HL-60/S4 treated with phorbol 12-myristate 13-acetate at 8.2 ng/mL for 4 days and 3 days (cell line): Measurements from ENCODE around the gene WARS2.

Experiments used
- in situ Hi-C: fragments of 300-500 bp; cut with MboI; formaldehyde crosslinking; loops from 2 replicates; pipeline ENCODE4 v1.15.0; 2022; ENCODE audit warnings: low sequenced_read_pairs

Gene WARS2

GRCh38 chr1:119001181-119002027, 139.0 kb downstream of the WARS2 start:
- in situ Hi-C loops, result no loop called here

GRCh38 chr1:119000371-119001180, 139.9 kb downstream of the WARS2 start:
- in situ Hi-C loops, result no loop called here

- in situ Hi-C loops, result no loop called here
Measured at GRCh38 chr1:118999348-119000071, 140.9 kb downstream of the WARS2 start.

GRCh38 chr1:118998171-118998570, 142.3 kb downstream of the WARS2 start:
- in situ Hi-C loops, result no loop called here

GRCh38 chr1:118997225-118997624, 143.2 kb downstream of the WARS2 start:
- in situ Hi-C loops, result no loop called here

GRCh38 chr1:118995312-118996016, 145.0 kb downstream of the WARS2 start:
- in situ Hi-C loops, result no loop called here

- in situ Hi-C loops, result no loop called here
Measured at GRCh38 chr1:118993700-118994026, 146.8 kb downstream of the WARS2 start.

GRCh38 chr1:118992868-118993699, 147.4 kb downstream of the WARS2 start:
- in situ Hi-C loops, result no loop called here

GRCh38 chr1:118992237-118992825, 148.1 kb downstream of the WARS2 start:
- in situ Hi-C loops, result no loop called here

- in situ Hi-C loops, result no loop called here
Measured at GRCh38 chr1:118991448-118991847, 149.0 kb downstream of the WARS2 start.

GRCh38 chr1:118990513-118991152, 149.8 kb downstream of the WARS2 start:
- in situ Hi-C loops, result no loop called here

GRCh38 chr1:118989878-118990378, 150.5 kb downstream of the WARS2 start:
- in situ Hi-C loops, result no loop called here

- in situ Hi-C loops, result no loop called here
Measured at GRCh38 chr1:118989006-118989815, 151.2 kb downstream of the WARS2 start.

- in situ Hi-C loops, result no loop called here
Measured at GRCh38 chr1:118988186-118989005, 152.1 kb downstream of the WARS2 start, which contains the start of gene TBX15. TBX15 (minus strand) TSS chr1:118988343; CDS start chr1:118987795, 548 bp downstream.

GRCh38 chr1:118987468-118988185, 152.8 kb downstream of the WARS2 start:
- in situ Hi-C loops, result no loop called here
